Peyer's patch (tissue), 4 donors: Measurements from ENCODE around the gene CHRFAM7A. TPM values are rescaled to one million over a fixed set of nuclear protein-coding genes. Genes with fewer than 3 reads are reported as not detected.
"Not testable (repeated sequence)": the region's sequence is repeated elsewhere in the genome, so short reads cannot be mapped to it uniquely, and the experiment has no call there.

Experiments used
- DNase-seq, 3 donors: peaks; one replicate each; pipeline ENCODE4 v3.0.0-alpha.2; 2017 to 2019
- H3K27ac ChIP-seq, 4 donors: fragments of 200-600 bp; sonication (generic); one replicate each; pipeline ENCODE4 v1.5.1; 2016 to 2019
- H3K27me3 ChIP-seq, 2 donors: fragments of 200-600 bp; sonication (generic); one replicate each; pipeline ENCODE4 v1.5.1; 2019
- H3K36me3 ChIP-seq, 3 donors: fragments of 200-600 bp; sonication (generic); one replicate each; pipeline ENCODE4 v1.5.1; 2016 to 2019
- H3K4me1 ChIP-seq, 4 donors: fragments of 200-600 bp; sonication (generic); one replicate each; pipeline ENCODE4 v1.5.1; 2016 to 2019
- H3K4me3 ChIP-seq, 4 donors: fragments of 200-600 bp; sonication (generic); 1 replicate in 3 of 4; 2 replicates in 1 of 4; pipeline ENCODE4 v1.5.1; 2016 to 2019; ENCODE audit warnings: mild to moderate bottlenecking in 1 of 4
- H3K9me3 ChIP-seq, 4 donors: fragments of 200-600 bp; sonication (generic); one replicate each; pipeline ENCODE4 v1.5.1; 2016 to 2019; ENCODE audit warnings: mild to moderate bottlenecking in 1 of 4
- total RNA-seq, 4 donors: library from RNA; depleted of rRNA; stranded (reverse); fragments of >200 nt; gene quantifications; one replicate each; pipeline ENCODE4 v1.1.0, GENCODE V29; 2016
- TF ChIP-seq, protein P1 (sequence below), 6 experiments: fragments of 450-650 bp in 4 of 6; fragments of 200-600 bp in 2 of 6; sonication (generic) in 1 of 6; IDR thresholded peaks; one replicate each; pipeline ENCODE4 v1.5.1; 2017 to 2019; ENCODE audit warnings: antibody characterized with exemption in 6 of 6, mild to moderate bottlenecking in 3 of 6, moderate library complexity in 1 of 6

CHRFAM7A gene
- total RNA-seq: 1 to 10 TPM in 3 of 4 donors, not detected in 1; 3.2 to 4.0 (median 4.0) TPM

DNA sequence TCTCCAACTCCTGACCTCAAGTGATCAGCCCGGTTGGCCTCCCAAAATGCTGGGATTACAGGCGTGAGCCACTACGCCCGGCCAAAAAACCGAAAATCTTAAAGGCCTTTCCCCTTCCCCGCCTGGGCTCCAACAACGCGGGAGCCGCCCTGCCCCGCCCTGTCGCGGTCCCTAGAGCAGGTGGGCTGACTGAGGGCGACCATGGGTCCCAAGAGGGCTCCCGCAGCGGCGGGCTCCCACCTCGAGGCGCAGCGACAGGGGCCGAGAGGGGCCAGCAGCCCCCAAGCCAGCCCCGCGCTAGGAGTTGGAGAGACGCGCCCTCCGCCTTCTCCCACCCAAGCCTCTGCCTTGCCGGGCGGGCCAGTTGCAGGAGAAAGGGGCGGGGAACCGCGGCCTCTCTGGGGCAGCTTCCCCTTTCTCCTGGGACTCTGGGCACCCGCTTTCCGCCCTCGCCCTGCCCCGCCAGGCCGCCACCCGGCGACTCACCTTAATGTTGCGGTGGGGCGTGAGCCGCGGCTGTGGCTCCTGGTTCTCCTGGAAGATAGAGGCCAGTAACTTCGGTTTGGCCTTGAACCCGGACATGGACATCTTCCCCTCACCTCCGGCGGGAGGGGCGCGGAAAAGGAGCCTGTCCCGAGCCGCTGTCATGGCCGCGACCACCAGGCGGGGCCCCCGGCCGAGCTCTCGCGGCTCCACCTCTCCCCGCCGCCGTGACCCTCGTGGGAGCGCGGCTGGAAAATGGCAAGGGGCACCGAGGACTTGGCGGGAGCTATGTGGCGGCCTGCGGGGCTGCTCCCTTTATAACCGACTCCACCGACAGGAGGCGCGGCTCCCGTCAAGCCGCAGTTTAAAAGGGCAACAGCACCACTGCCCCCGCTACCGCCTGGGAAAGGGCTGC is at the start of gene CHRFAM7A:
Gene CHRFAM7A, minus strand, starts transcription at position 775 of the 898 bp plus-strand sequence. CDS start 10,189 bp downstream, outside the sequence.
- not testable (repeated sequence) for DNase-seq, H3K4me3 ChIP-seq

DNA sequence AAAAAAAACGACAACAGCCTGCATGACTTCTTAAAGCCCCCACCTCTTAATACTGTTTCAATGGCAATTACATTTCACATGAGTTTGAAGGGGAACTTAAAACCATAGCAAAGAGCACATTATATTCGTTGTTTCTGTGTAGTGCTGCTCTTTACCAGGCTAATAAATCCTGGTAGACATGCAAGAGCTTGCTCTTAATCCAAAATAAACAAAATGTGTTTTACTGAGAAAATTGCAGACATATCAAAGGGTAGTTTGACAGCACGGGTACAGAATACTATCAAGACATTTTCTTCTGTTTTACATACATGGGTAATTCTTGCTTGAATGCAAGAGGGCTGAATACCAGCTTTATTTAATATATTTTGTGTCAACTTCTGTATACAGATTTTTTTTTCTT is 45.0 kb upstream of the CHRFAM7A start:
- H3K9me3 ChIP-seq, H3K27ac ChIP-seq, DNase-seq: not testable (repeated sequence)

More for the DNA sequence above, at the start of gene CHRFAM7A:
- H3K27me3 ChIP-seq, H3K36me3 ChIP-seq, H3K27ac ChIP-seq, H3K9me3 ChIP-seq, H3K4me1 ChIP-seq: not testable (repeated sequence)

DNA sequence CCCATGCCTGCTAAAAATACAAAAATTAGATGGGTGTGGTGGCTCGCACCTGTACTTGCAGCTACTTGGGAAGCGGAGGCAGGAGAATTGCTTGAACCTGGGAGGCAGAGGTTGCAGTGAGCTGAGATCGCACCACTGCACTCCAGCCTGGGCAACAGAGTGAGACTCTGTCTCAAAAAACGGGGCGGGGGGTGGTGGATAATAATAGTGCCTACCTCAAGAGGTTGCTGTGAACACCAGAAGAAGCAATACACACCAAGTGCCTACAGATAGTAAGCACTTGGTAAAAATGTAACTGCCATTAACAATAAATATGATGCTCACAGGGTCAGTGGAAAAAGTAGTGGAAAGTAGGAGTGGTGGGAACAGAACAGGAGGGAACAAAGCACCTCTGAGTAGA is 42.5 kb upstream of the CHRFAM7A start:
- not testable (repeated sequence) for H3K27me3 ChIP-seq, H3K36me3 ChIP-seq, DNase-seq, H3K4me3 ChIP-seq, H3K27ac ChIP-seq, H3K9me3 ChIP-seq, H3K4me1 ChIP-seq

More for the DNA sequence above, 45.0 kb upstream of the CHRFAM7A start:
- not testable (repeated sequence) for H3K36me3 ChIP-seq, H3K4me1 ChIP-seq, H3K4me3 ChIP-seq, H3K27me3 ChIP-seq

DNA sequence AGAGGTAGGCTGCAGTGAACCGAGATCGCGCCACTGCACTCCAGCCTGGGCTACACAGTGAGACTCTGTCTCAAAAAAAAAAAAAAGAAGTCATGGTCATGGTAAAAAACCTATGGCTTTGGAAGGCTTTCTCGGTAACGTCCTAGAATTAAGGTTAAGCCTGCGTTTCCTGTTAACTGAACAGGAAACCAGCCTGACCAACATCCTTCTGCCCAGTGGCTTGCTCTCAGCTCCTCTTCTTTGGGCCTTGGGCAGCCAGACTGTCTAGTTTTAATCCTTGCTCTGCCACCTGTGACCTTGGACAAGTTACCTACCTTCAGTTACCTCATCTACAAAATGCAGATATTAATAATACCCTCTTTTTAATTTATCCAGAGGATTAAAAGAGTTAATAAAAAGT is 27.4 kb upstream of the CHRFAM7A start:
- H3K9me3 ChIP-seq, H3K36me3 ChIP-seq, H3K4me3 ChIP-seq, H3K4me1 ChIP-seq, DNase-seq, H3K27ac ChIP-seq, H3K27me3 ChIP-seq: not testable (repeated sequence)

DNA sequence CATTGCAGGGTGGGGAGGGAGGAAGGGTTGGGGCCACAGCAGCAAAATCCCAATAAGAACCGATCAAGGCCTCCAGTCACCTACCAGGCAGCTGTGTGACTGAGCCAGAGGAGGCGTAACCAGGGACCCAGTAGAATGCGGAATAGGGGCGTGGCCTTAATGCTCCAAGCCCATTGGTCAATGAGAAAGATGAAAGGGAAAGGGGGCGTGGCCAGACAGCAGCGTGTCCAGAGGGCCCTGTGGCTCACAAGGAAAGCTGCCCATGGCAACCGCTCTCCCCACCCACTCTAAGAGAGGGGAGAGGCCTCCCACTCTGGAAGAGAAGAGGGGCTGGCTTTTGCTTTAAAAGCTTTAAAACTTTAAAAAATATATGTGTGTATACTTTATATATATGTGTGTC is 20.8 kb upstream of the CHRFAM7A start, which contains the start of gene GOLGA8R:
Gene GOLGA8R, minus strand, starts transcription at position 101 of the 400 bp plus-strand sequence. Its CDS starts 98 bp downstream, at position 3.
- not testable (repeated sequence) for H3K4me1 ChIP-seq, H3K36me3 ChIP-seq, H3K9me3 ChIP-seq, DNase-seq, H3K27ac ChIP-seq, H3K27me3 ChIP-seq, H3K4me3 ChIP-seq

DNA sequence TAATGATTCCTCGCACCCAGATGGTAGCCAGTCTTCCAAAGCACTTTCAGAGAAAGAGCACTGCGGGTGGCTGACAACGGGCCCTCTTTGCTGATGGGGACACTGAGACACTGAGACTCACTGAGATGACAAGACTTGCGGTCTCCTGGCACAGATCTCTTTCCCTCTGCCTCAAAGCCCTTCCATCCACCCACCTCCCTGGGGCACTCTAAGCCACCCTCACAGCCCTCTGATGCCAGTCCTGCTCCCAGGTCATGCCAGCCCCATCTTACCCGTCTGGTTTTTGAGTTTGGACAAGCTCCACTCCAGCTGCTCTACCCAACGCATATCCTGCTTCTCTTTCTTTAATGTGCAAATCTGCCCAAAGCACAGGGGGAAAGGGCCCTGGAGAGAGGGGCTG is 14.3 kb upstream of the CHRFAM7A start:
- DNase-seq, H3K36me3 ChIP-seq, H3K4me1 ChIP-seq, H3K4me3 ChIP-seq, H3K9me3 ChIP-seq, H3K27ac ChIP-seq, H3K27me3 ChIP-seq: not testable (repeated sequence)

DNA sequence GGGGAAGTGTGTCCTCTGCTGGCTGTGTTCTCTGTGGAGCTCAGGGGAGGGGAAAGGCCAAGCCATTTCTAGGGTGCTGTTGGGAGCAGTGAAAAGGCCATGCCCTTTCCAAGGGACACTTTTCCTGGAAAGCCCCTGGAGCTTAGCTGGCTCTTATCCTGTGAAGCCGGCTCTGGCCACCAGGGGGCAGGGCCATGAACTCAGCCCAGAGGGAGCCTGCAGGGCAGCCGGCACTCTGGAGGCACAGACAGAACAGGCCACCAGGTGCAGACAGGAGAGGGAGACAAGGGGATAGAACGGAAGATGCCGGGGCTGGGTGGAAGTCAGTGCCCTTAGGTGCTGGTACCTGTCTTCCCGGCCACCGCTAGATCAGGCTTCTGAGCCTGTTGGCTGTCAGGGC is 5.6 kb upstream of the CHRFAM7A start:
- H3K4me1 ChIP-seq, H3K27me3 ChIP-seq, H3K27ac ChIP-seq, H3K36me3 ChIP-seq, H3K4me3 ChIP-seq, H3K9me3 ChIP-seq: not testable (repeated sequence)
- TF ChIP-seq, protein P1, sequence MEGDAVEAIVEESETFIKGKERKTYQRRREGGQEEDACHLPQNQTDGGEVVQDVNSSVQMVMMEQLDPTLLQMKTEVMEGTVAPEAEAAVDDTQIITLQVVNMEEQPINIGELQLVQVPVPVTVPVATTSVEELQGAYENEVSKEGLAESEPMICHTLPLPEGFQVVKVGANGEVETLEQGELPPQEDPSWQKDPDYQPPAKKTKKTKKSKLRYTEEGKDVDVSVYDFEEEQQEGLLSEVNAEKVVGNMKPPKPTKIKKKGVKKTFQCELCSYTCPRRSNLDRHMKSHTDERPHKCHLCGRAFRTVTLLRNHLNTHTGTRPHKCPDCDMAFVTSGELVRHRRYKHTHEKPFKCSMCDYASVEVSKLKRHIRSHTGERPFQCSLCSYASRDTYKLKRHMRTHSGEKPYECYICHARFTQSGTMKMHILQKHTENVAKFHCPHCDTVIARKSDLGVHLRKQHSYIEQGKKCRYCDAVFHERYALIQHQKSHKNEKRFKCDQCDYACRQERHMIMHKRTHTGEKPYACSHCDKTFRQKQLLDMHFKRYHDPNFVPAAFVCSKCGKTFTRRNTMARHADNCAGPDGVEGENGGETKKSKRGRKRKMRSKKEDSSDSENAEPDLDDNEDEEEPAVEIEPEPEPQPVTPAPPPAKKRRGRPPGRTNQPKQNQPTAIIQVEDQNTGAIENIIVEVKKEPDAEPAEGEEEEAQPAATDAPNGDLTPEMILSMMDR (IDR thresholded peaks at IDR 0.05): peak in 4 of 6 experiments; percentile 26 to 45 (median 38)
- peak in 2 of 3 donors; percentile 53 to 84 for DNase-seq

DNA sequence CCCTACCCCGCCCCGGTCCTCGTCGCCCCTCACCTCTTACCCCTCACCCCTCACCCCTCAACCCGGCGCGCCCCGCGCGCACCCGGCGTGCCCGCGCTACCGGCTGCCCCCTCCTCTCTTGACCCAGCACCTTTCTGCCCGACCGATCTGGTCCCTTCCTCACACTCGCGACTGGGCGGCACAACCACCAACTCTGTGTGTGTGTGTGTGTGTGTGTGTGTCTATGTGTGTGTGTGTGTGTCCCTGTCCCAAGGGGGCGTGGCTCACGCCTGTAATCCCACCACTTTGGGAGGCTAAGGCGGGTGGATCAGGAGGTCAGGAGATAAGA is 288 bp upstream of the CHRFAM7A start:
- H3K4me1 ChIP-seq, H3K9me3 ChIP-seq, H3K36me3 ChIP-seq, H3K4me3 ChIP-seq, DNase-seq, H3K27me3 ChIP-seq, H3K27ac ChIP-seq: not testable (repeated sequence)

DNA sequence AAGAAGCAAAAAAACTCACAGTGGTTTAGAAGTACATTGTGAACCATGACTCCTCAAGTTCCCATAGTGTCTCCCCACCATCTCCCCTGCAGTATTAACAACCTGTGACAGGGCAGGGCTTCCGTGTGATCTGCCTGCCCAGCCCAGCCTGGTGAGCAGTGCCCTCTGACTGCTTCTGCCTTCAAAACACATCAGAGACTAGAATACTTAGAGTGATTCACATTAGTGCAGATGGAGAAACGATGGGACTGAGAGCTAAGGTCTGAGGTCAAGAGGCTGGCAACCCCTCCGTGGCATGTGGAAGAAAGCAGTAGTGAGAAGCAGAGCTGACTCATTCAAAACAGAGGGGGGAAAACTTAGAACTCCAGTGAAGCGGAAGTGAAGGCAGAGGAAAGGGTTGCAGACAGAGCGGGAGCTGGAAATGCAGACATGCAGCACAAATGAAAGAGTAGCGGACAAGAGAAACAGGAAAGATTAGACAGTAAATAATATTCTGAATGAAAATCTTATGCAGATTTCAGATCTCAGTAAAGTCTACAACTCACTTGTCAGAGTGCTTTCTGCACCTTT is 6.9 kb downstream of the CHRFAM7A start:
- not testable (repeated sequence) for H3K27ac ChIP-seq, H3K27me3 ChIP-seq, H3K4me3 ChIP-seq, H3K4me1 ChIP-seq, DNase-seq, H3K9me3 ChIP-seq, H3K36me3 ChIP-seq

DNA sequence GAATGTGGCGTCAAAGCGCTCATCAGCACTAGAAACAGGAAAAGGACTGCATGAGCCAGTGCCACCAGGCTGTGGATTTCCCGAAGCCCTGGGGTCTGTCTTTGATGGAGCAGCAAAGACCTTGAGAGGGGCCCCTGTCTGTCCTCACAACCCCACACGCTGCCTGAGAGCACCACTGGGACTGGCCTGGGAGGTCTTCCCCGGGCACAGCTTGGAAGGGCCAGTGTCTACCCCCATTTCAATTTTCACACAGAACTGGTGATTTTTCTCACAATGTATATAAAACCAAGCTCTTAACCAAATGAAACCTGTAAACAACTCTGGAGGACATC is 16.3 kb downstream of the CHRFAM7A start:
- not testable (repeated sequence) for H3K4me1 ChIP-seq, DNase-seq, H3K4me3 ChIP-seq

DNA sequence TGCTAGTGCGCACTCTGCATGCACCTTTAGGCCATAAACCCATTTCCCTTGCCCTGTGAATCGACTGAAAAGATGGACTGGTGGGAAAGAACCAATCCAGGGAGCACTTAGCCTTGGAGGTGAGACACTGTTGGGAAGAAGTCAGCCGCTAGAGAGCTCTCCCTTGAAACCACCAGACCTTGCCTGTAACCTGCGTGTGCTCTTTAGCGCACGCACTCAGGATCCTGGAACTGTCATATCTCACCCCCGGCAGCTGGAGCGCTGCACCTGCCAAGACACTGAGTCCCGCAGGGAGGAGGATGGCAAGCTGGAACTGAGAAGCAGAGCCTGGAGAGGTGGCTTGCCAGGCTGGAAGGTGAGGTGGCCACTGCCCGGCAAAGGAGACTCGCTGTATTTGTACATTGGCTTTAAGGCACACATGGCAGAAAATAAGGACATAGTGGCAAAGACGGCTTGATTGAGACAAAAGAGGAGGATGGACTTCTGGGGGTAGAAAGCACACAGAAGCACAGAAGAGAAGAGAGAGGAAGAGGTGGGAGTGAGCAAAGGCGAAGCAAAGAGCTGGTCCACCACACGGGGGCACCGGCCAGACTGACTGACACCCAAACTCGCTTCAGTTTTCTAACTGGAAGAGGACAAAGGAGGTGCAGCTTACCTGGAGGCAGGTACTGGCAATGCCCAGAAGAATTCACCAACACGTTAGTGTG is 16.8 kb downstream of the CHRFAM7A start:
- H3K4me3 ChIP-seq, H3K36me3 ChIP-seq, H3K27ac ChIP-seq, DNase-seq, H3K27me3 ChIP-seq, H3K4me1 ChIP-seq, H3K9me3 ChIP-seq: not testable (repeated sequence)

More for the DNA sequence above, 16.3 kb downstream of the CHRFAM7A start:
- H3K9me3 ChIP-seq, H3K27me3 ChIP-seq, H3K36me3 ChIP-seq, H3K27ac ChIP-seq: not testable (repeated sequence)

DNA sequence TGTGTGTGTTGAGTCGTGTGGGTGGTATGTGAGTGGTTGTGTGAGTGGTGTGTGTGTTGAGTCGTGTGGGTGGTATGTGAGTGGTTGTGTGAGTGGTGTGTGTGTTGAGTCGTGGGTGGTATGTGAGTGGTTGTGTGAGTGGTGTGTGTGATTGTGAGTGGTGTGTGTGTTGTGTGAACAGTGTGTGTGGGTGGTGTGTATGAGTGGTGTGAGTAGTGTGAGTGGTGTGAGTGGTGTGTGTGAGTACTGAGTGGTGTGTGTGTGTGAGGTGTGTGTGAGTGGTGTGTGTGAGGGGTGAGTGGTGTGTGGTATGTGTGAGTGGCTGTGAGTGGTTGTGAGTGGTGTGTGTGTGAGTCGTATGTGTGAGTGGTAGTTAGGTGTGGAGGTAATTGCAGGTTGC is 17.5 kb downstream of the CHRFAM7A start:
- DNase-seq: peak in 1 of 3 donors; percentile 2
- H3K36me3 ChIP-seq, H3K9me3 ChIP-seq, H3K27me3 ChIP-seq, H3K4me1 ChIP-seq, H3K27ac ChIP-seq, H3K4me3 ChIP-seq: not testable (repeated sequence)

DNA sequence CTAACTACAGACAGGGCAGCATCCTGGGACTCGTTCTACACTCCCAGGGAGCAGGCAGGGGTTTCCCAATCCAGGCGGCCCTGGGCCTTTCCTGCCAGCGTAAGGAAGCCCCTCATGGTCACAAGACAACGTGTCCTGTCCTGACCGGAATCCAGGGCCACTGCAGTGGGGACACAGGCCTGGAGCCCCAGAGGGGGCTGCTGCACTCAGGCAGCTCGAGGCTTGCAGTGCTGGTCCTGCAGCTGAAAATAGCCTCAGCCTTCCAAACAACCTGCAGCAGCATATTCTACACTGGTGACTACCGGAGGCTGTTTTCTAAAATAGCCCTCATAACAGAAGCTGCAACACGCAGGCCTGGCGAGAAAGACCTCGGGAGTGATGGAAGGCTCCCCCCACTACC is 18.5 kb downstream of the CHRFAM7A start:
- DNase-seq: not testable (repeated sequence)

DNA sequence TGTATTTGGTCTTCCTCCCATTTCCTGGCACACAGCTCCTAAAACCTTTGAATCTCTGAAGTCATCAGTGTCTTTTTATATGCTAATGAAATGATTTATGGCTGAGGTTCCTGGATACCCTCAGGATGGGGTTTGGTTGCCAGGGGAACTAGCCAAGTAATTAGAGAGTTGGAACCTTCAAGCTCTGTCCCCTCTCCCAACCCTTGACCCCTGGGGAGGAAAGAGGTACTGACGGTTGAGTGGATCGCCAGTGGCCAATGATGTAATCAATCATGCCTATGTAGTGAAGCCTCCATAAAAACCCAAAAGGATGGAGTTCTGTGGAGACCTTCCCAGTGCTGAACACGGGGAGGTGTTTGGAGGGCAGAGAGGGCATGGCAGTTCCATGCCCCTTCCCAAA is 25.1 kb downstream of the CHRFAM7A start:
- DNase-seq: not testable (repeated sequence)

More for the DNA sequence above, 18.5 kb downstream of the CHRFAM7A start:
- H3K27ac ChIP-seq, H3K4me3 ChIP-seq, H3K36me3 ChIP-seq, H3K4me1 ChIP-seq, H3K27me3 ChIP-seq, H3K9me3 ChIP-seq: not testable (repeated sequence)

More for the DNA sequence above, 25.1 kb downstream of the CHRFAM7A start:
- not testable (repeated sequence) for H3K4me3 ChIP-seq, H3K27me3 ChIP-seq, H3K9me3 ChIP-seq, H3K36me3 ChIP-seq, H3K27ac ChIP-seq, H3K4me1 ChIP-seq
